Stimulated activated CD8-positive, alpha-beta memory T cell treated with anti-CD3 and anti-CD28 coated beads, Interleukin-4, amount 100 ng/mL, for 1 hour (primary cell): ENCODE measurements around the gene UPK2.
"Not testable (repeated sequence)": the region's sequence is repeated elsewhere in the genome, so short reads cannot be mapped to it uniquely, and the experiment has no call there.

Experiments used
- DNase-seq, 2 donors: peaks; one replicate each; pipeline ENCODE4 v3.0.0-alpha.2; 2020; ENCODE audit warnings: low read depth in 2 of 2, low spot score in 1 of 2

The UPK2 gene

DNA sequence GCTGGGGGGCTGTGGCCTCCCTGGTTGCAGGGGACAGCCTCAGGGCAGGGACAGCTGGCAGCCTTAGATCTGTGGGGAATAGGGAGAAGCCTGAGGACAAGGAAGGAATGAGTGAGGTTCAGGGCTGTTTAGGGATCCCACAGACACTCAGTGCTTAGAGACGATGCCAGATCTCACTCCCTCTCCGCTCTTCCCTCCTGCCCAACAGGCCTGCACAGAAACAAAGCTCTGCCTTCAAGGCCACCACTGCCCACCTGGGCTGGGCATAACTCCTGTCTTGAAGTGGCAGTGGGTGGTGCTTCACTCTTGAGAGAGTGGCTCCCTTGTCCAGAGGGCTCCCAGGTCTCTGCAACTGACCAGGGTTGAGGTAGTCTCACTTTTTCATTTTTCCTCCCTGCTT is 28.7 kb downstream of the UPK2 start:
- DNase-seq = no peak

DNA sequence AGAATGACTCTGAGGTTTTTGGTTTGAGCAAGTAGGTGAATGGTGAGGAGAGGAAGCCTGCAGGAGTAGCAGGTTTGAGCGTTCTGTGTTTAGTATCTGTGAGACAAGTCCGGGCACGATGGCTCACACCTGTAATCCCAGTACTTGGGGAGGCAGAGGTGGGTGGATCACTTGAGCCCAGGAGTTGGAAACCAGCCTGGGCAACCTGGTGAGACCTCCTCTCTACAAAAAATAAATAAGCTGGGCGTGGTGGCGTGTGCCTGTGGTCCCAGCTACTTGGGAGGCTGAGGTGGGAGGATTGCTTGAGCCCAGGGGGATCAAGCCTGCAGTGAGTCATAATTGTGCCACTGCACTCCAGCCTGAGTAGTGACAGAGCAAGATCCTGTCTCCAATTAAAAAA is 32.2 kb downstream of the UPK2 start:
- DNase-seq = no peak

DNA sequence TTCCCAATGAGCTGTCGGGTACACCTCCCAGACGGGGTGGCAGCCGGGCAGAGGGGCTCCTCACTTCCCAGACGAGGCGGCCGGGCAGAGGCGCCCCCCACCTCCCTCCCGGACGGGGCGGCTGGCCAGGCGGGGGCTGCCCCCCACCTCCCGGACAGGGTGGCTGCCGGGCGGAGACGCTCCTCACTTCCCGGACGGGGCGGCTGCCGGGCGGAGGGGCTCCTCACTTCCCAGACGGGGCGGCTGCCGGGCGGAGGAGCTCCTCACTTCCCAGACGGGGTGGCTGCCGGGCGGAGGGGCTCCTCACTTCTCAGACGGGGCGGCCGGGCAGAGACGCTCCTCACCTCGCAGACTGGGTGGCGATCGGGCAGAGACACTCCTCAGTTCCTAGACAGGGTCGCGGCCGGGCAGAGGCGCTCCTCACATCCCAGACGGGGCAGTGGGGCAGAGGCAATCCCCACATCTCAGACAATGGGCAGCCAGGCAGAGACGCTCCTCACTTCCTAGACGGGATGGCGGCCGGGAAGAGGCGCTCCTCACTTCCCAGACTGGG is 35.5 kb downstream of the UPK2 start:
- DNase-seq = not testable (repeated sequence)

DNA sequence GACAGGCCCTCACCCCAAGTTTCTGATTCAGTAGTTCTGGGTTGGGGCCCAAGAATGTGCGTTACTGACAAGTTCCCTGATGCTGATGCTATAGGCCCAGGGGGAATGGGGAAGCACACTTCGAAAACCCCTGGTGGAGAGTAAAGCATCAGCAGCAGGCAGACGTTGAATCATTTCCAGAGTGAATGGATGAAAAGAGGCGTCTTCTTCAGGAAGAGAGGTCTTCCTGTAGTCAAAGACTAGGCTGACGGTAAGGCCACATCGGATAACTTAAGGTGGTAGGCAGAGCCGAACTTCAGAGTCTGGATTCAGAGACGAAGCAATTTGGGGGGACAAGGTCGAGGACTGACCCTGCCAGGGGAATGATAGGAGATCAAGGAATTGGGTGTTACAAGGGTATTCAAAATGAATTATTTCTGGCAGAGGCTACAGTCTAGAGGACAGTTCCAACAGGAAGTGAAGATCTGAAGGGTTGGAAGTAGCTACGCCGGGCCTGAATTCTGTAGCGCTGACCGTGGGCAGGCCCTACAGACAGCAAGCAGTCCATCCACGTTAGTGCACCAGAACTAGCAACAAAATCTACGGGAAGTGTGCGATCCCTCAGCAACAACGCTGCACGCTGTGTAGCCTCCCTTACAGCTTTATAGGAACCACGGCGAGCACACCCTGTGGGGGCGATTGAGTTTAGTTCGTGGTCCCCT is 41.0 kb downstream of the UPK2 start:
- no peak for DNase-seq

DNA sequence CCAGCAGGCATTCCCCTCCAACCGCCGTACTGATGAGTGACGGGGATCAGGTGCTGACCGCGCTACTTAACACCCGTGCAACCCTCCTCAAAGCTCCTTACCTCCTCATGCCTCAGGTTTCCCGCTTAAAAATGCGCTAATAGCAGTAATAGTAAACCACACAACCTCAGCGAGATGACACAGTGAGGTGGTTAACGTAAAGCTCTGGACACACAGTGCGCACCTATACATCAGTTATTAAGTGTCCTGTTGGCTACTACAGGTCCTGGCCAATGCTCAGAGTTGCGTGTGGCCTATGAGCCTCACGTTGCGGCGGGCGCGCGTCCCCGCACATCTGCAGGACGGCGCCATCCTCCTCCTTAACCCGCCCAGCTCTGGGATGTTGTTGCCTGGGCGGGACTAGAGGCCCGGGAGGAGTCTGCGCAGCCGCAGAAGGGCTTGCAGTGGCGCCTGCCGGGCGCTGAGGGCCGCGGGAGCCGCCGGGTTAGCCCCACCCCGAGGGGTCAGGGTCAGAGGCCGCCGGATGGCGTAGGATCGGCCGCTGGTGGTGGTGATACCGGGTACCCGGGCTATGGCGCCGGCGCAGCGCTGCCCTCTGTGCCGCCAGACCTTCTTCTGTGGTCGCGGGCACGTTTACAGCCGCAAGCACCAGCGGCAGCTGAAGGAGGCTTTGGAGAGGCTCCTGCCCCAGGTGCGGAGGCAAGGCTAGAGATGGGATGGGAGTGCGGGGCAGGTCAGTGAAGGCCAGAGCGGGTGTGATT is 41.7 kb downstream of the UPK2 start, which contains the start of gene CENATAC:
TSS of gene CENATAC (plus strand) at position 512 of the 761 bp plus-strand sequence. CDS start at position 572, 60 bp downstream.
- peak; percentile 80 to 89 for DNase-seq

DNA sequence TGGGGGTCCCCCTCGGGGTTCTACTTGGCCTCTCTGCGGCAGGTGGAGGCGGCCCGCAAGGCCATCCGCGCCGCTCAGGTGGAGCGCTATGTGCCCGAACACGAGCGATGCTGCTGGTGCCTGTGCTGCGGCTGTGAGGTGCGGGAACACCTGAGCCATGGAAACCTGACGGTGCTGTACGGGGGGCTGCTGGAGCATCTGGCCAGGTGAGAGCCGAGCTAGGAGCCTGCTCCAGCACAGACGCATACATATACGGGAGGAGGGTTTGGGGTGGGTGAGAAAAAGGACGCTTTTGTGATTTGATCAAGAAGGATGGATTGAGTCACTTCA is 42.3 kb downstream of the UPK2 start:
- no peak for DNase-seq

DNA sequence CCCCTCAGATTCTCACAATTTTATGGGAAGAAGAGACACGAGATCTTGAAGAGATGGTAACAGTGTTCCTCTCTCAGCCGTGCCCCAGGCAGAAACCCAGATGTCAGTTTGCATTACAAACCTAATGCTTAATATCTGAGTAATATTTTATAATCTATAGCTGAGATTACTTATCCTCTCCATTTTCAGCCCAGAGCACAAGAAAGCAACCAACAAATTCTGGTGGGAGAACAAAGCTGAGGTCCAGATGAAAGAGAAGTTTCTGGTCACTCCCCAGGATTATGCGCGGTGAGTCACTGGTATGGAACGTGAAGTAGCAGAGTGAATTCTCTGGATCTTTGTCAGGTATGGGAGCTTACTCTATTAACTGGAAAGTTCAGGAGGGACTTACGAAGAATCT is 42.7 kb downstream of the UPK2 start:
- no peak for DNase-seq

DNA sequence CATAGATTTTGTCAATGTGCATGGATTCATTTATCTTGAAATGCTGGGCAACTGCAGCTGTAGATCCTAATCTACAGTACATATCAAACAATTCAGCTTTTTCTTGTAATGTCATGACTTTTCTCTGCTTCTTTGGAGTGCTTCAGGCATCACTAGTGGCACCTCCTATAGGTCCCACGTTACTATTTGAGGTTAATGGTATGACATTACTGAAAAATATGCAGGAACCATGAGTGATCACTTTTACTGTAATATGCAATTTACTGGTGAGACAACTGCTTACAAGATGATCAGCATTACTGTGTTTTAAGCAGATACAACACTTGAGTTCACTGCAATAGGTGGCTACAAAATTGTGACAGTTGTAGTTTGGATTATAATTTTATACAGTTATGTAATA is 44.8 kb downstream of the UPK2 start:
- DNase-seq = no peak

DNA sequence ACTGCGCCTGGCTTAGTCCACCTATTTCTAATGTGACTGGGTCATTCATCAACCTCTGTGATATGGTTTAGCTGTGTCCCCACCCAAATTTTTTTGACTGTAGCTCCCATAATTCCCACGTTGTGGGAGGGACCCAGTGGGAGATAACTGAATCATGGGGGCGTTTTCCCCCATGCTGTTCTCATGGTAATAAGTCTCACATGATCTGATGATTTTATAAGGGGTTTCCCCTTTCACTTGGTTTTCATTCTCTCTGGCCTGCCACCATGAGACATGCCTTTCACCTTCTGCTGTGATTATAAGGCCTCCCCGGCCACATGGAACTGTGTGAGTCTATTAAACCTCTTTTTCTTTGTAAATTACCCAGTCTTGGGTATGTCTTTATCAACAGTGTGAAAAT is 50.6 kb downstream of the UPK2 start:
- DNase-seq = no peak
